Activated naive CD8-positive, alpha-beta T cell treated with anti-CD3 and anti-CD28 coated beads, Interleukin-2, amount 10 ng/mL, durations not matched to agents 7 days and 5 days (primary cell): ENCODE data around the gene SERTAD2. TPM values are rescaled to one million over a fixed set of nuclear protein-coding genes. Genes with fewer than 3 reads are reported as not detected.

Source experiments
- ATAC-seq: fragments of 150-1000 bp; cut with Tn5 transposase; one replicate; pipeline ENCODE4 v1.10.0; 2021; ENCODE audit warnings: low read depth, moderate library complexity
- POLR2A ChIA-PET: fragments of 350-600 bp; sonication (Branson Sonifier 250); formaldehyde crosslinking; loops from one replicate; lab custom pipeline; 2021; ENCODE audit warnings: antibody characterized with exemption; lab: Charles Lee
- DNase-seq: peaks from one replicate; pipeline ENCODE4 v3.0.0; 2021
- H3K27ac Mint-ChIP-seq: one replicate; pipeline ENCODE4 v1.8.0; 2022; ENCODE audit warnings: mild to moderate bottlenecking, mixed read lengths
- H3K27me3 Mint-ChIP-seq: one replicate; pipeline ENCODE4 v1.8.0; 2022; ENCODE audit warnings: mild to moderate bottlenecking, moderate library complexity, mixed read lengths
- H3K36me3 Mint-ChIP-seq: one replicate; pipeline ENCODE4 v1.8.0; 2021; ENCODE audit warnings: mild to moderate bottlenecking, mixed read lengths
- H3K4me1 Mint-ChIP-seq: one replicate; pipeline ENCODE4 v1.8.0; 2021; ENCODE audit warnings: mixed read lengths
- H3K4me3 Mint-ChIP-seq: one replicate; pipeline ENCODE4 v1.8.0; 2022; ENCODE audit warnings: mild to moderate bottlenecking, moderate library complexity, mixed read lengths
- H3K9me3 Mint-ChIP-seq: one replicate; pipeline ENCODE4 v1.8.0; 2021; ENCODE audit warnings: mixed read lengths
- total RNA-seq, 2 experiments: library from RNA; stranded (reverse); gene quantifications; one replicate each; pipeline ENCODE4 v1.2.3, GENCODE V29; 2021

SERTAD2 gene, protein sequence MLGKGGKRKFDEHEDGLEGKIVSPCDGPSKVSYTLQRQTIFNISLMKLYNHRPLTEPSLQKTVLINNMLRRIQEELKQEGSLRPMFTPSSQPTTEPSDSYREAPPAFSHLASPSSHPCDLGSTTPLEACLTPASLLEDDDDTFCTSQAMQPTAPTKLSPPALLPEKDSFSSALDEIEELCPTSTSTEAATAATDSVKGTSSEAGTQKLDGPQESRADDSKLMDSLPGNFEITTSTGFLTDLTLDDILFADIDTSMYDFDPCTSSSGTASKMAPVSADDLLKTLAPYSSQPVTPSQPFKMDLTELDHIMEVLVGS
- 10 to 100 TPM; 27.0 to 27.7 TPM for total RNA-seq

DNA sequence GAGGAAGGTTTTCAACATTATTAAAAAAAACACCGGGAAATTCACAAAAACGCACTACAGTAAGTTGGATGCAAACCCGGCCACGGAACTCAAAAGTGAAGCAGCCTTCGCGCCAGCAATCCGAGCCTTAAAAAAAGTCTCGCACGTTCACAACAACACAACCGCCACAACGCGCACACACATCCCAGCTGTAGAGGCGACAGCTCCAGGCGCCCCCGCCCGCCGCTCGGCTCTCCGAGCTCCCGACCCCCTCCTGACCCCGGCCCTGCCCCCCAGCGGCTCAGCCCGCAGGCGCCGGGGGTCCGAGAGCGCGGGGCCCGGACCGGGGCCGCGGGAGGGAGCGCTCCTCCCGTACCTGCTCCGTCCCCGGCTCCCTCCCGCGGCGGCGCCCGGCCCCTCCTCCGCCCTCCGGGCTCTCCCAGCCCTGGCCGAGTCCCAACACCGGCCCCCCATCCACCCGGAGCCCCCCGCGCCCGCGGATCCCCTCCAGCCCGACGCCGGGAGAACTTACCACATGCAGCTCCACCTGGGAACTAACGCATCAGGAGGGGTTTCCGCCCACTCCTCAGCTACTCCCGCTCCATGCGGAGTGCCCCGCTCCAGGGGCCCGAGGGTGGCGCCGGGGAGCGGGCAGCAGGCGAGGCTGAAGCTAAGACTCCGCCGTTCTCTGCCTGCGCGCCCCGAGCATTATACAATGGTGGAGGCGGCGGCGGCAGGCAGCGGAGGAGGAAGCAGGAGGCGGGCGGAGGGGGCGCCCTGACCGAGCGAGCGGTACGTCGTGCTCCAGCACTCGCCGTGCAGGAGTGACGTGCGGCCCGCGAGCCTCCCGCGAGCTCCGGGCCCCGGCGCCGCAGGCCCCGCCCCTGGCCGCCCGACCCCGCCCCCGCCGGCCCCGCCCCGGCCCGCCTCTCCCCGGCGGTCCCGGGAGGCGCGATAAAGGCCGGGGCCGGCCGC, at the start of gene SERTAD2:
SERTAD2 (minus strand) TSS at position 805 of the 954 bp plus-strand sequence. CDS start 17,042 bp downstream, outside the sequence.
- ATAC-seq, result peak; percentile 87
- H3K9me3 Mint-ChIP-seq, result no peaks in the 10 kb centered on the region
- peak within 1 kb of the TSS; percentile 90 for H3K4me3 Mint-ChIP-seq
- peaks cover 4% of the 10 kb centered on the region for H3K36me3 Mint-ChIP-seq
- peaks cover 57% of the 10 kb centered on the region for H3K4me1 Mint-ChIP-seq
- peak within 1 kb of the TSS; percentile 90 for H3K27ac Mint-ChIP-seq
- no peaks in the 10 kb centered on the region for H3K27me3 Mint-ChIP-seq
- POLR2A ChIA-PET, result interaction anchor here (0.6 to 8.9 kb wide), 31 partner anchors 9 to 574 kb away, joined by 3 to 137 read pairs (median 6); partner anchors contain the start of genes ACTR2 and AFTPH
- DNase-seq, result peak; percentile 88

DNA sequence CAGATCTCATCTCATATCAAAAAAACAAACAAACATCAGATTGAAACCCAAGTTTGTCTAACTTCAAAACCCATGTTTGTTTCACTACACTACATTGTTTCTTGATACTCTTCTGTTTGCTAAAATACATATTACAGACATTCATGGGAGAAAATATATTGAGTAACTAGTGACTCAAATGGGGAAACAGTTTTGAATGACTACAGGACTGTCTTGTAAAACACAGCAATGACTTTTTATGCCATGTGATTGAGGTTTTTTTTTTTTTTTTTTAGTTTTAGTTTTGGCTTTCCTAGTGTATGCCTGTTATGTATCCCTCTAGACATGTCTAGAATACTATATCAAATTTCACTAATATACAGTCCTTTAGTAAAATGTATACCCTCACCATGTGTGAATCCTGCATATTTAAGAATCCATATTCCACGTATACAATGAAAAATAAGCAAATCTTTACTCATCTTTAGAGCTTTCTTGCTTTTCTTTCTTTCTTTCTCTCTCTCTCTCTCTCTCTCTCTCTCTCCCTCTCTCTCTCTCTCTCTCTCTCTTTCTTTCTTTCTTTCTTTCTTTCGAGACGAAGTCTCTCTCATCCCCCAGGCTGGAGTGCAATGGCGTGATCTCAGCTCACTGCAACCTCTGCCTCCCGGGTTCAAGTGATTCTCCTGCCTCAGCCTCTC, 46.6 kb upstream of the SERTAD2 start:
- ATAC-seq, result no peak
- Mint-ChIP-seq H3K4me1 (peaks cover 43% of the 10 kb centered on the region), H3K27me3 (no peaks in the 10 kb centered on the region), H3K4me3 (peak overlapping the region; percentile 21), H3K36me3 (peaks cover 13% of the 10 kb centered on the region), H3K9me3 (peaks cover 3% of the 10 kb centered on the region), H3K27ac (peak overlapping the region; percentile 49)
- DNase-seq, result no peak
- POLR2A ChIA-PET, result no interaction called here

DNA sequence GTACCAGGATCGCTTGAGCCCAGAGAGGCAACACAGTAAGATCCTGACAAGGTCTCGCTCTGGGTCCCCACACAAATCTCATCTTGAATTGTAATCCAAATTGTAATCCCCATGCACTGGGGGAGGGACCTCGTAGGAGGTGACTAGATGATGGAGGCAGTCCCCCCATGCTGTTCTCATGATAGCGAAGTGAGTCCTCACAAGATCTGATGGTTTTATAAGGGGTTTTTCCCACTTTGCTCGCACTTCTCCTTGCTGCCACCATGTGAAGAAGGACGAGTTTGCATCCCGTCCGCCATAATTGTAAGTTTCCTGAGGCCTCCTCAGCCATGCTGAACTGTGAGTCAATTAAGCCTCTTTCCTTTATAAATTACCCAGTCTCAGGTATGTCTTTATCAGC, 46.0 kb upstream of the SERTAD2 start:
- no peak overlapping the region for H3K4me3 Mint-ChIP-seq
- POLR2A ChIA-PET, result interaction anchor here (1.1 to 2.0 kb wide), 2 partner anchors 46 to 50 kb away, joined by 3 to 13 read pairs; partner anchors contain the start of gene SERTAD2
- H3K27me3 Mint-ChIP-seq, result no peaks in the 10 kb centered on the region

GRCh38 chr2:64698668-64699444, 45.1 kb upstream of the SERTAD2 start:
- Mint-ChIP-seq H3K4me1 (peaks cover 43% of the 10 kb centered on the region), H3K27ac (peak overlapping the region; percentile 62), H3K9me3 (peaks cover 3% of the 10 kb centered on the region), H3K27me3 (no peaks in the 10 kb centered on the region), H3K4me3 (peak overlapping the region; percentile 60), H3K36me3 (peaks cover 12% of the 10 kb centered on the region)
- POLR2A ChIA-PET, result interaction anchor here (0.9 to 2.0 kb wide), 3 partner anchors 32 to 51 kb away, joined by 3 to 13 read pairs (median 3); partner anchors contain the start of gene SERTAD2
- ATAC-seq (peak; percentile 93), DNase-seq (no peak)

More for the DNA sequence above, 46.0 kb upstream of the SERTAD2 start:
- Mint-ChIP-seq H3K9me3 (peaks cover 3% of the 10 kb centered on the region), H3K27ac (peak overlapping the region; percentile 49), H3K36me3 (peaks cover 12% of the 10 kb centered on the region), H3K4me1 (peaks cover 43% of the 10 kb centered on the region)
- DNase-seq, result no peak
- ATAC-seq, result no peak

GRCh38 chr2:64698177-64698643, 44.5 kb upstream of the SERTAD2 start:
- ATAC-seq (no peak), DNase-seq (no peak)
- peak overlapping the region; percentile 62 for H3K27ac Mint-ChIP-seq
- peaks cover 3% of the 10 kb centered on the region for H3K9me3 Mint-ChIP-seq
- H3K36me3 Mint-ChIP-seq, result peaks cover 16% of the 10 kb centered on the region
- POLR2A ChIA-PET, result interaction anchor here (0.9 to 2.0 kb wide), 2 partner anchors 31 to 45 kb away, joined by 3 to 13 read pairs; partner anchors contain the start of gene SERTAD2
- no peaks in the 10 kb centered on the region for H3K27me3 Mint-ChIP-seq
- H3K4me1 Mint-ChIP-seq, result peaks cover 43% of the 10 kb centered on the region
- H3K4me3 Mint-ChIP-seq, result peak overlapping the region; percentile 60

GRCh38 chr2:64697297-64698176, 43.8 kb upstream of the SERTAD2 start:
- Mint-ChIP-seq H3K4me3 (peak overlapping the region; percentile 14), H3K9me3 (peaks cover 3% of the 10 kb centered on the region), H3K4me1 (peaks cover 40% of the 10 kb centered on the region), H3K36me3 (peaks cover 14% of the 10 kb centered on the region), H3K27ac (peak overlapping the region; percentile 42), H3K27me3 (no peaks in the 10 kb centered on the region)
- ATAC-seq, result no peak
- no peak for DNase-seq
- POLR2A ChIA-PET, result interaction anchor here (0.8 to 2.4 kb wide), 4 partner anchors 31 to 52 kb away, joined by 3 to 15 read pairs (median 8); partner anchors contain the start of gene SERTAD2

GRCh38 chr2:64696636-64697035, 42.9 kb upstream of the SERTAD2 start:
- peaks cover 40% of the 10 kb centered on the region for H3K4me1 Mint-ChIP-seq
- no peak overlapping the region for H3K4me3 Mint-ChIP-seq
- POLR2A ChIA-PET, result interaction anchor here (1.4 to 2.4 kb wide), 4 partner anchors 23 to 43 kb away, joined by 3 to 15 read pairs (median 3); partner anchors contain the start of gene SERTAD2
- H3K36me3 Mint-ChIP-seq, result peaks cover 14% of the 10 kb centered on the region
- no peak overlapping the region for H3K27ac Mint-ChIP-seq
- peaks cover 5% of the 10 kb centered on the region for H3K9me3 Mint-ChIP-seq
- no peak for DNase-seq
- no peaks in the 10 kb centered on the region for H3K27me3 Mint-ChIP-seq
- ATAC-seq, result no peak

- ATAC-seq (no peak), DNase-seq (no peak)
- Mint-ChIP-seq H3K27ac (peak overlapping the region; percentile 54), H3K9me3 (peaks cover 2% of the 10 kb centered on the region), H3K36me3 (peaks cover 11% of the 10 kb centered on the region), H3K4me3 (peak overlapping the region; percentile 18), H3K27me3 (peaks cover 3% of the 10 kb centered on the region), H3K4me1 (peaks cover 38% of the 10 kb centered on the region)
- POLR2A ChIA-PET, result interaction anchor here (1.3 to 2.4 kb wide), 5 partner anchors 23 to 55 kb away, joined by 3 to 15 read pairs (median 3); partner anchors contain the start of gene SERTAD2
Measured at GRCh38 chr2:64695721-64696261, 42.1 kb upstream of the SERTAD2 start.

DNA sequence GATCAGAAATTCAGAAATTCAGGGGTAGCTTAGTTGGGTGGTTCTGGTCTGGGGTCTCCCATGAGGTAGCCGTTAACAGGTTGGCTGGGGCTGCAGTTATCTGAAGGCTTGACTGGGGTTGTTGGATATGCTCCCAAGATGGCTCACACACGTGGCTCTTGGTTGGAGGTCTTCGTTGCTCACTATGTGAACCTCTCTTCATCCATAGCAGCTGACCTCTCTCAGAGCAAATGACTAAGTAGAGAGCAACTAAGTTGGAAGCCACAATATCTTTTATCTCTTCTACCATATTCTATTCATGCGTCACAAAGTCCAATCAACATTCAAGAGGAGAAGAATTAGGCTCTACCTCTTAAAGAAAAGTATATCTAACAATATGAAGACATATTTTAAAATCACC, 38.7 kb upstream of the SERTAD2 start:
- Mint-ChIP-seq H3K4me1 (peaks cover 15% of the 10 kb centered on the region), H3K27me3 (peaks cover 3% of the 10 kb centered on the region), H3K27ac (no peak overlapping the region), H3K4me3 (no peak overlapping the region), H3K36me3 (peaks cover 20% of the 10 kb centered on the region), H3K9me3 (peaks cover 2% of the 10 kb centered on the region)
- ATAC-seq (no peak), DNase-seq (no peak)
- POLR2A ChIA-PET, result no interaction called here

DNA sequence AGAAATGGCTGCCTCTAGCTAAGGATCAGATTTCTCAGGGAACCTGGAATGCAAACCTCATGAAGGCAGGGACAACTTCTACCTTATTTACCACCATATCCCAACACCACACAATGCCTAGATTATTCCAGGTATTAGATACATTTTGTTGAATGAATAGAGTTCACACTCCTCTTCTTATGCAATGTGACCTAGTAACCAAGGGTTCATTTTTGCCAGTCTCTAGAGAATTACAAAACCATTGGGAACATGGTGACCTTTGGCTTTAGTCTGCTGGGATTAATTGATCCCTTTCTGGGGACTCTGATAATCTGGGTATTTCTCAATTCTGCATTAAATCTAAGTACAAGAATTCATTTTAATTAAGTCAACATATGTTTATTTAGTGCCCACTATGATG, 35.2 kb upstream of the SERTAD2 start:
- Mint-ChIP-seq H3K27me3 (peaks cover 3% of the 10 kb centered on the region), H3K4me3 (no peak overlapping the region), H3K36me3 (peaks cover 22% of the 10 kb centered on the region), H3K27ac (no peak overlapping the region), H3K9me3 (peaks cover 3% of the 10 kb centered on the region), H3K4me1 (peaks cover 2% of the 10 kb centered on the region)
- no peak for DNase-seq
- ATAC-seq, result no peak
- POLR2A ChIA-PET, result no interaction called here
